Vagina (tissue), 2 donors: Measurements from ENCODE around the gene KLHDC8A. TPM values are rescaled to one million over a fixed set of nuclear protein-coding genes. Genes with fewer than 3 reads are reported as not detected.

Experiments
- DNase-seq, 2 donors: peaks; one replicate each; pipeline ENCODE4 v3.0.0-alpha.2; 2017; ENCODE audit errors: extremely low spot score in 2 of 2
- H3K27ac ChIP-seq: fragments of 200-600 bp; sonication (generic); one replicate; pipeline ENCODE4 v1.5.1; 2019
- H3K27me3 ChIP-seq: fragments of 200-600 bp; sonication (generic); one replicate; pipeline ENCODE4 v1.5.1; 2019
- H3K36me3 ChIP-seq, 2 donors: fragments of 200-600 bp; sonication (generic); one replicate each; pipeline ENCODE4 v1.5.1; 2017 to 2019
- H3K4me1 ChIP-seq: fragments of 200-600 bp; sonication (generic); one replicate; pipeline ENCODE4 v1.5.1; 2019
- H3K4me3 ChIP-seq, 2 donors: fragments of 200-600 bp; sonication (generic); 1 replicate in 1 of 2; 2 replicates in 1 of 2; pipeline ENCODE4 v1.5.1; 2016 to 2019
- H3K9me3 ChIP-seq: fragments of 200-600 bp; sonication (generic); one replicate; pipeline ENCODE4 v1.5.1; 2019
- CTCF ChIP-seq, 3 experiments: fragments of 450-650 bp in 2 of 3; fragments of 200-600 bp in 1 of 3; sonication (generic) in 1 of 3; IDR thresholded peaks; one replicate each; pipeline ENCODE4 v1.5.1; 2017 to 2019; ENCODE audit warnings: antibody characterized with exemption in 3 of 3, mild to moderate bottlenecking in 2 of 3, moderate library complexity in 2 of 3
- POLR2A ChIP-seq, 2 donors: fragments of 450-650 bp; IDR thresholded peaks; one replicate each; pipeline ENCODE4 v1.6.1; 2017; ENCODE audit warnings: antibody characterized with exemption in 2 of 2, mild to moderate bottlenecking in 2 of 2, moderate library complexity in 2 of 2
- POLR2AphosphoS5 ChIP-seq, 2 donors: sonication (generic); formaldehyde crosslinking; IDR thresholded peaks; one replicate each; pipeline ENCODE4 v1.9.0; 2017; ENCODE audit warnings: antibody characterized with exemption in 2 of 2, mild to moderate bottlenecking in 2 of 2, low read depth in 1 of 2; ENCODE audit not compliant: insufficient read depth in 1 of 2
- intact Hi-C: fragments of 100-400 bp; cut with DNase I; formaldehyde crosslinking; loops from one replicate; pipeline ENCODE4 v1.15.1; 2023
- total RNA-seq: library from RNA; depleted of rRNA; stranded (reverse); fragments of >200 nt; gene quantifications from one replicate; pipeline ENCODE4 v1.2.3, GENCODE V29; 2016

KLHDC8A gene
- total RNA-seq, 1 donor from 2014 or later: not detected

GRCh38 chr1:205350691-205351141, 6.0 kb downstream of the KLHDC8A start:
- intact Hi-C loops: no loop called here
- no peak overlapping the region for H3K27ac ChIP-seq
- no peak for DNase-seq
- TF ChIP-seq POLR2AphosphoS5 (IDR thresholded peaks at IDR 0.05; ENCODE audit: insufficient read depth in 1 of 2, low read depth in 1 of 2): no peak
- TF ChIP-seq POLR2A (IDR thresholded peaks at IDR 0.05): no peak
- TF ChIP-seq CTCF (IDR thresholded peaks at IDR 0.05): no peak
- H3K4me3 ChIP-seq: no peak overlapping the region
- no peaks in the 10 kb centered on the region for H3K9me3 ChIP-seq
- no peaks in the 10 kb centered on the region for H3K4me1 ChIP-seq
- no peaks in the 10 kb centered on the region for H3K27me3 ChIP-seq
- no peaks in the 10 kb centered on the region for H3K36me3 ChIP-seq

- no peak for TF ChIP-seq POLR2AphosphoS5 (IDR thresholded peaks at IDR 0.05; ENCODE audit: insufficient read depth in 1 of 2, low read depth in 1 of 2)
- no peak overlapping the region for H3K4me3 ChIP-seq
- intact Hi-C loops: no loop called here
- no peak overlapping the region for H3K27ac ChIP-seq
- H3K36me3 ChIP-seq: no peaks in the 10 kb centered on the region
- H3K4me1 ChIP-seq: no peaks in the 10 kb centered on the region
- no peak for DNase-seq
- no peaks in the 10 kb centered on the region for H3K9me3 ChIP-seq
- H3K27me3 ChIP-seq: no peaks in the 10 kb centered on the region
Observed at GRCh38 chr1:205350124-205350523, 6.6 kb downstream of the KLHDC8A start.

- H3K4me3 ChIP-seq: no peak overlapping the region
- peaks cover 2% of the 10 kb centered on the region for H3K27me3 ChIP-seq
- TF ChIP-seq POLR2A (IDR thresholded peaks at IDR 0.05) (no peak), POLR2AphosphoS5 (IDR thresholded peaks at IDR 0.05; ENCODE audit: insufficient read depth in 1 of 2, low read depth in 1 of 2) (no peak), CTCF (IDR thresholded peaks at IDR 0.05) (no peak)
- no peaks in the 10 kb centered on the region for H3K36me3 ChIP-seq
- no peaks in the 10 kb centered on the region for H3K9me3 ChIP-seq
- intact Hi-C loops: no loop called here
- no peak for DNase-seq
- H3K27ac ChIP-seq: no peak overlapping the region
- peaks cover 8% of the 10 kb centered on the region for H3K4me1 ChIP-seq
Observed at GRCh38 chr1:205348554-205349487, 7.9 kb downstream of the KLHDC8A start.

- no peak for DNase-seq
- H3K36me3 ChIP-seq: no peaks in the 10 kb centered on the region
- no peaks in the 10 kb centered on the region for H3K9me3 ChIP-seq
- peaks cover 6% of the 10 kb centered on the region for H3K27me3 ChIP-seq
- intact Hi-C loops: no loop called here
- H3K4me1 ChIP-seq: peaks cover 16% of the 10 kb centered on the region
- TF ChIP-seq CTCF (IDR thresholded peaks at IDR 0.05) (no peak), POLR2A (IDR thresholded peaks at IDR 0.05) (no peak), POLR2AphosphoS5 (IDR thresholded peaks at IDR 0.05; ENCODE audit: insufficient read depth in 1 of 2, low read depth in 1 of 2) (no peak)
- no peak overlapping the region for H3K27ac ChIP-seq
- H3K4me3 ChIP-seq: no peak overlapping the region
Observed at GRCh38 chr1:205346956-205347574, 9.7 kb downstream of the KLHDC8A start.

GRCh38 chr1:205345761-205346160, 11.0 kb downstream of the KLHDC8A start:
- Histone ChIP-seq H3K4me3 (no peak overlapping the region), H3K9me3 (no peaks in the 10 kb centered on the region), H3K4me1 (peaks cover 16% of the 10 kb centered on the region), H3K27me3 (peaks cover 6% of the 10 kb centered on the region), H3K27ac (no peak overlapping the region), H3K36me3 (no peaks in the 10 kb centered on the region)
- TF ChIP-seq CTCF (IDR thresholded peaks at IDR 0.05) (no peak), POLR2A (IDR thresholded peaks at IDR 0.05) (no peak), POLR2AphosphoS5 (IDR thresholded peaks at IDR 0.05; ENCODE audit: insufficient read depth in 1 of 2, low read depth in 1 of 2) (no peak)
- intact Hi-C loops: no loop called here
- DNase-seq: no peak
